HG02678 (cell line): ENCODE measurements around the gene CEACAM6.

ENCODE experiments used
- ATAC-seq: cut with Tn5 transposase; IDR thresholded peaks from one replicate; pipeline ENCODE4 v1.9.1; 2021; ENCODE audit warnings: mild to moderate bottlenecking, moderate library complexity; ENCODE audit not compliant: unreplicated experiment

The CEACAM6 gene

GRCh38 chr19:41795031-41795461, 39.7 kb downstream of the CEACAM6 start:
- ATAC-seq, result no peak

GRCh38 chr19:41796362-41796761, 41.0 kb downstream of the CEACAM6 start, which contains the start of gene CEACAM3:
CEACAM3 (plus strand) TSS chr19:41796587; CDS start chr19:41796678, 91 bp downstream.
- ATAC-seq, result no peak

GRCh38 chr19:41796901-41797300, 41.6 kb downstream of the CEACAM6 start:
- ATAC-seq, result no peak

DNA sequence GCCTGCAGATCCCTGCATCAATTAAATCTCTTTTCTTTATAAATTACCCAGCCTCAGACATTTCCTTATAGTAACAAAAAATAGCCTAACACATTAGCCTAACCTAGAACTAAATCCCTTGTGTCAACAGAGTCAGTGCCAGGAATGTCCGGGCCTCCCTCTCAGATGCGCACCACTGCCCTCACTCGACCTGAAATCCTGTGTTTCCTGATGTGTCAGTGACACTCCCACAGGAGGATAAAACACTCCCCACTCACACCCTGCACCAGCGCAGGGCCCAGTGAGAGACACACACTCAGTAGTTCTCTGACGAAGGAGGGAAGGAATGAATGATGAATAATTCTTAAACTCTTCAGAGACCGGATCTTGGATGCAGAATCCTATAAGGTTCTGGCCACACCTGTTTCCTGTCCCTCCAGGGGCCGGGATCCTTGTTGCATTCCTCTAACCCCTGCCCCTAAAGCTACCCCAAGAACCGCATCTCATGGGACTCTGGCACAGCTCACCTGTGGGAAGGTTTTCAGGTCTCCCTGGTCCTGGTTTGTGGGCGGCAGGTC, 44.2 kb downstream of the CEACAM6 start:
- ATAC-seq, result no peak

DNA sequence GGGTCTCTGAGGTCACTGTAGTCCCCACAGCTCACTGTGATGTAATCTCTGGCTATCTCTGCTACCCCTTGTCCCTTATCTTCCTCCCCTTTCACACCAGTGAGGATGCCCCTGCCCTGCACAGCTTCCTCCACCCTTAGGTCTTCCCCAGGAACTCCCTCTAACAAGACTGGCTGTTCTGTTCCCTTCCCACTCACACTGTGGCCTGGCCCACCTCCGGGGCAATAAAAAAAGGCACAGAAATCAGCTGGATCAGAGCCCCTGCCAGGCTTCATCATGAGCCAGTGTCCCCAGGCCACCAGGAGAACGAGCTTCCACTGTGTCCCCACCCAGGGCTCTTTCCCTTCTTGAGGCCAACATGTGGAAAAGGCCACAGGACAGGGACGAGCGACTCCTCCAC, 45.7 kb downstream of the CEACAM6 start:
- no peak for ATAC-seq

GRCh38 chr19:41801792-41802211, 46.5 kb downstream of the CEACAM6 start:
- no peak for ATAC-seq

DNA sequence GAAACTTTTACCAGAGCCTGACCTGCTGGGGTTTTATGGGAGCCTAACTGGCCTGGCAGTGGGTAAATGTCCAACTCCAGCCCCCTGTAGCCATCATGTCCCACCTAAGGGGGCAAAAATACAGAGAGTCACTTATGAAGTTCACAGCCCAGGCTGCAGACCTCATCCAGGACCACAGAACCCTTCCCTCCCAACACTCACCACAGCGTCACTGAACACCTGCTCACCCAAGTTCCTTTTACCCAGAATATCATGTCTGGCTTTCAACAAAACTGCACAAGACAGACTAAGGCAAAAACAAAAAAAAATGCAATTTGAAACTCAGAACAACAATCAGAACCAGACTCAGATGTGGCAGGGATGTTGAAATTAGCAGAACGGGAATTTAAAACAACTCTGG, 47.4 kb downstream of the CEACAM6 start:
- no peak for ATAC-seq

DNA sequence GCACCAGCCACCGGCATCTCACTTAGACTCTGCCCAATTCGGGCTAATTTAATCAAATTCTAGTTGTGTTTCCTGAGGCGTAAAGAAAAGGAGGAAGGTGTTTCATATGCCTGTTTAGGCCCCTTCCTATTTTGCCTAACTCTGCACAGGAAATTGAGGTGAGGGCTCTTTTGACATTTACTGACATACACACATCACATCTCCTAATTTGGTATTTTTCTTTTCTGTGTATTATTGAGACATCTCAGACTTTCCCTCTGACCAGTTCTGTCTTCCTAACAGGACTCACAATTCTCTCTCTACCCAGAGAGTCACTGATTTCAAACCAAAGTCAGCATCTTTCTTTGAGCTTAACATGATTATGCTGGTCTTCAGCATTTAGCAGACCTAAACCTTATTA, 49.0 kb downstream of the CEACAM6 start:
- ATAC-seq, result no peak

- ATAC-seq, result no peak
Measured at GRCh38 chr19:41807176-41807575, 51.8 kb downstream of the CEACAM6 start.

- ATAC-seq, result no peak
Measured at GRCh38 chr19:41808663-41809566, 53.6 kb downstream of the CEACAM6 start.

DNA sequence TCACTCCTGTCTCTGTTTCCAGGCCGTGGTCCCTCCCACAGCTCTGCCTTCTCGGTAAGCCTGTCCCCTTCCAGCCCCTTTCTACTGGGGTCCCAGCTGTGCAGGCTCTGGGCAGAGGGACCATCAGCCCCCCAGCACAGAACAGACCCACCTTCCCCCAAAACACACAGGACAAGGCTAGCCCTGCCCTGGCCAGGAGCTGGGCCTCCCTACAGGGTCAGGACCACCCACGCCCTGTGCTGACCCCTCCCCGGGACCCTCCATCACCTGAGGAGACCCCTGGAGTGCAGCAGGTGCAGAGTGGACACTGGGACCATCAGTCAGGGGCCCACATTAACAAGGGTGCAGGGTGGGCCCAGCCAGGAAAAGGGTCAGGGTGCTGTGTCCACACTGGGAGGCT, 55.0 kb downstream of the CEACAM6 start:
- no peak for ATAC-seq

DNA sequence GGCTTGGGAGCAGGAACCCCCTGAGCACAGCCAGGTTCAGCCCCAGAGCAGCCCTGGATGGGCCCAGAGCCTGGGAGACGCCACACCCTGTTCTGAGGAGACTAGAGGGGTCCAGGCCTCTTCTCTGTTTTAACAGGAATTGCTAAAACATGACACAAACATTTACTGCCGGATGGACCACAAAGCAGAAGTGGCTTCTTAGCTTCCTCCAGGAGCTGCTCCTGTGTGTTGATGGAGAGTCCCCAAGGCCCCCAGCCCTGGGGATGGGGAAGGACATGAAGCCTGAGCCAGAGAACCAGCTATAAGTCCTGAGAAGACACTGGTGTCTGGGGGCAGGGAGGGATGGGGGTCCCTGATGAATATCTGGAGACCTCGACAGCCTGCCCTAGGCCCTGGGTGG, 55.7 kb downstream of the CEACAM6 start:
- ATAC-seq, result no peak

DNA sequence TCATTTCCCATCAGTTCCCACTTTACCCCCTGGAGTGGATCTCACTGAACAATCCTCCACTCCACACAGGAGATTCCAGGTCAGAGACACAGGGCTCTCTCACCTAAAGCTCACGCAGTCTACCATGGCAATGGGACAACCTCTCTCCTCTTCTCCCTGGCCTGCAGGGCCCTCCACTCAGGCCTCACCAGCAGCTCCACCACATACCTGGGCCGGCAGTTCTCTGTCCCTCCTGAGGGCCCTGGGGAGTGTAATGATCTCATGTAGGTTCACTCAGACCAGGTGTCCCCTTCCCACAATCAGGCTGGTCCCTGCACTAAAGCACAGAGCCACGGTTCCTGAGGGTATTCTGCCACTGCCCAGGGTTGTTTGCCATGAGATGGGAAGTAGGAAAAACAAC, 56.7 kb downstream of the CEACAM6 start:
- ATAC-seq, result no peak

- no peak for ATAC-seq
Measured at GRCh38 chr19:41813911-41814310, 58.6 kb downstream of the CEACAM6 start.

DNA sequence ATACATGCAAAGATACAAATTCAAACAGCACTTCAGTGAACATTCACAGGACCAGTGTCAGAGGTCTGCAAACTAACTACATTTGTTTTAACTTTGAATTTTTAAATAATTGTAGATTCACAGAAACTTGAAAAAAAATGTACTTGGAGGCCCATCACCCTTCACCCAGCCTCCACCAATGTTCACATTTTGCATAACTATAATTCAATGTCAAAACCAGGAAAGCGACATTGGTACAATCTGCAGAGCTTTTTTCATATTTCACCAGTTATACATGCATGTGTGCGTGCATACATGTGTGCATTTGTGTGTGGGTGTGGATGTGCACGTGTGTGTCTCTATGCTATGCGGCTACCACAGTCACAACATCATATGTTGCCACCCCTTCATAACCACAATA, 60.0 kb downstream of the CEACAM6 start:
- no peak for ATAC-seq

DNA sequence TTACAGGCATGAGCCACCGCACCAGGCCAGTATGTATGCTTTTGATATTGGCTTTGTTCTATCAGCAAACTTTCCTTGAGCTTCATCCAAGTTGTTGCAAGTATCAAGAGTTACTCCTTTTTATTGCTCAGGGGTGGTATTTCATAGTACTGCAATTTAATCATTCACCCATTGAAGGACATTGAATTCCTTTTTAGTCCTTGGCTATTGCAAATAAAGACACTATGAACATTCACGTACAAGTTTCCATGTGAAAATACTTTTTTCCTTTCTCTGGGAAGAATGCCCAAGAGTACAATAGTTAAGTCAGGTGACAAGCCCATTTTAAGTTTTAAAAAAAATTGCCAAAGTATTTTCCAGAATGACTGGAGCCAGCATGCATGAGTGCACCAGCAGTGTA, 61.4 kb downstream of the CEACAM6 start:
- ATAC-seq, result no peak

- ATAC-seq, result no peak
Measured at GRCh38 chr19:41821003-41821735, 65.8 kb downstream of the CEACAM6 start.
